ENCODE measurements around the gene PLCG1.

Gene PLCG1

DNA sequence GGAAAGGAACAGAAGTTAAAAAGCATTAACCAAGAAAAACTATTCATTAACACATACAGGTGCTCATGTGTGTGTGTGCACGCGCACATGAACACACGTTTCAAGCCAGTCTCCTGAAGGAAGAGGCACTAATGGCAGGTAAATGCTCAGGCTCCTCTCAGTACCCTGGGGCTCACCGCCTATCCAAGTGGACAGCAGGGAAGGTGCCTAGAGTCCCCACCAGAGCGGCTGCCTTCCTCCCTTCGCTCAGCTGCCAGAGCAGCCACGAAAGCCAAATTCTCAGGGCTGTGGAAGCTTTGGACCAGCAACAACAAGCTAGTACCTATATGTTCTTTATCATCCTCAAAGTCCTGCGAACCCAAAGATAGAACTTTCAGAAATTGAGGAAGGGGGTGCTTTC is 42.6 kb downstream of the PLCG1 start:
- Mint-ChIP-seq H3K9me3 (no peaks in the 10 kb centered on the region), H3K4me1 (peaks cover 11% of the 10 kb centered on the region), H3K27ac (peak overlapping the region; percentile 54), H3K27me3 (ENCODE audit: low read depth, poor library complexity) (no peaks in the 10 kb centered on the region), H3K36me3 (ENCODE audit: low read depth) (peaks cover 38% of the 10 kb centered on the region), H3K4me3 (no peak overlapping the region)
- TF ChIP-seq, protein P1, sequence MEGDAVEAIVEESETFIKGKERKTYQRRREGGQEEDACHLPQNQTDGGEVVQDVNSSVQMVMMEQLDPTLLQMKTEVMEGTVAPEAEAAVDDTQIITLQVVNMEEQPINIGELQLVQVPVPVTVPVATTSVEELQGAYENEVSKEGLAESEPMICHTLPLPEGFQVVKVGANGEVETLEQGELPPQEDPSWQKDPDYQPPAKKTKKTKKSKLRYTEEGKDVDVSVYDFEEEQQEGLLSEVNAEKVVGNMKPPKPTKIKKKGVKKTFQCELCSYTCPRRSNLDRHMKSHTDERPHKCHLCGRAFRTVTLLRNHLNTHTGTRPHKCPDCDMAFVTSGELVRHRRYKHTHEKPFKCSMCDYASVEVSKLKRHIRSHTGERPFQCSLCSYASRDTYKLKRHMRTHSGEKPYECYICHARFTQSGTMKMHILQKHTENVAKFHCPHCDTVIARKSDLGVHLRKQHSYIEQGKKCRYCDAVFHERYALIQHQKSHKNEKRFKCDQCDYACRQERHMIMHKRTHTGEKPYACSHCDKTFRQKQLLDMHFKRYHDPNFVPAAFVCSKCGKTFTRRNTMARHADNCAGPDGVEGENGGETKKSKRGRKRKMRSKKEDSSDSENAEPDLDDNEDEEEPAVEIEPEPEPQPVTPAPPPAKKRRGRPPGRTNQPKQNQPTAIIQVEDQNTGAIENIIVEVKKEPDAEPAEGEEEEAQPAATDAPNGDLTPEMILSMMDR (IDR thresholded peaks at IDR 0.05): no peak
- DNase-seq: no peak

DNA sequence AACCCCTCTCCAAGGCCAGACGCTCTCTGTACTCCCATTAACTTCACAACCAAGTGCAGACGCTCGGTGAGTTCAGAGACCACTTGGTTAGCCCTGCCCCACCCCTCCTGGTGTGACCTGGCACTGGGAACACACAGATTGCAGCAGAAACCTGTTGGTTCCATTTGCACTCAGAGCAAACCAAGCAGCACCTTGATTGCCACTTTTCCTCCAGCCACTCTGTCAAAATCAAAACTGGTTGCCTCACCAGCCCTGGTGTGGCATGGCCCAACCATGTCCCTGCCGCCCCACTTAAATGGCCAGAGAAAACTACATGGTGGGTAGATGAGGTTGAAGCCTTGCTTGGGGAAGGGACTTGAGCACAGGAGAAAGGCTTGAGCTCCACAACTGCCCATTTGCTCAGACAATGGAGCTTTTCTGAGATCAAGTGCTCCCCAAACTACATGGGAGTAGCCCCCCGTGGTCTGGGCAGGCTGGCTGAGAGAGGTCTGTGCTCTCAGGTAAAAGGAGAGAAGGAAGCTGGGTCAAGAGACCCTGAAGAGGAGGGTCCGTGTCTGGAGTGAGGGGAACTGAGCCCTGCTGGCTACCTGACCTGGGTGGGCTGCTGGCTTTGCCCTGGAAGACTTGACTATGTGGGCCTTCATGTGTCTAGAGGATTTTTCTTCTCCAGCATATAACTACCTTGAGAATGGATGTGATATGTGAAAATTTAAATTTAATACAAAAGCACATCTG is 43.4 kb downstream of the PLCG1 start:
- Mint-ChIP-seq H3K4me1 (peaks cover 11% of the 10 kb centered on the region), H3K27ac (peak overlapping the region; percentile 93), H3K9me3 (no peaks in the 10 kb centered on the region), H3K27me3 (ENCODE audit: low read depth, poor library complexity) (no peaks in the 10 kb centered on the region), H3K36me3 (ENCODE audit: low read depth) (peaks cover 36% of the 10 kb centered on the region), H3K4me3 (no peak overlapping the region)
- DNase-seq: no peak
- TF ChIP-seq, protein P1 (IDR thresholded peaks at IDR 0.05): no peak

DNA sequence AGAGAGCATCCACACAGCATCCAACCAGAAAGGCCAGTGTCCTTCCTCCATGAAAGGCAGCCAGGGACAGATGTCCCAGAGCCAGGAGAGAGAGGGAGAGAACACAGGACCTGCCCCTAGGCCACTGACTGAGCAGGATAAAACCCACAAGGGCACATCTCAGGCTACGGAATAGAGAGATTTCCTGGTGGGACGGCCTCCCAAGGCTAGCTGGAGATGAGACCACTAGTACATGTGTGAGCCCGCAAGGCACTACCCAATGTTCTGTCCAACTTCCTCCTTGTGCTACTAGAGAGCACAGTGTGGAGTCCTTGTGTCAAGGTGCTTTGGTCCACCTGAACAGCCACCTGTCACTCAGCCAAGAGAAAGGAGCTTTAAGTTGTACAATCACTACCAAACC is 44.2 kb downstream of the PLCG1 start:
- Mint-ChIP-seq H3K27ac (no peak overlapping the region), H3K4me1 (peaks cover 11% of the 10 kb centered on the region), H3K27me3 (ENCODE audit: low read depth, poor library complexity) (no peaks in the 10 kb centered on the region), H3K4me3 (no peak overlapping the region), H3K36me3 (ENCODE audit: low read depth) (peaks cover 28% of the 10 kb centered on the region), H3K9me3 (no peaks in the 10 kb centered on the region)
- TF ChIP-seq, protein P1 (IDR thresholded peaks at IDR 0.05): no peak
- DNase-seq: no peak

DNA sequence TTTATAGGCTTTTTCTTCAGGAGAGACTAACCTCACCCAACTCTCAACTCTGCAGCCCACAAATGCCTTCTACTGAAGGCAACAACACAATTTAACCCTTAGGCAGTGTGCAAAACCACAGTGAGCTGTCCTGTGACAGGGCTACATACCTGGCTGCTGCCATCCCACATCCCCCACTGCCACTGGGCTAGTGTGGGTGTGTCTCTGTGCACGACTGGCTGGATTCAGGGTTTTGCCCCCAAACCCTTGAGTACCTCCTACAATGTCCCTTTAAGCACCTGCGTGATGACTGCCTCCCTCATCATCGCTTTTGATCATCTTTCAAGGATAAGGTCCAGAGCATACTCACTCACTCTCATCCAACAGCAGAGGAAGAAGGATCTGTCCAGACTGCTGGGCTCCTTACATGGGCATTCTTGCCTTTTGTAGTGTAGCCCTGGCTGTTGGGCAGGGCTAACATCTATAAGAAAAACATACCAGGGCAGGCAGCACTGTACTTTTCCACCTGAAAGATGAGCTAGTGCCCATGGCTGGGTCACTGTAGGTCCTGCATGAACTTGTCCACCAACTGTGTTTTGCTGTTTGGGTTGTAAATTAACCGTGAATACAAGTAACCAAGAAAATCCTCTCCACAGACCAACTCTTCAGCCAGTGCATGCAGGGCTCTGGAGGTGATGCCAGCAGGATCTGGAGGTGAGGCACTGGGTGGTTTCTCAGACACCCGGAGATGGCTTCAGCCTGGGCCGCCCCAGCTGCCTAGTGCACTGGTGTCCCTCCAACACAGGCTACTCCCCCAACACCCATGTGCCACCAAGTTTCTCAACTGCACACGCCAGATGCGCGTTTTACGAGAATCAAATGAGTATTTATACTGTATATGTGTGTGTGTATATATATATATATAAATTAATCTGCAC is 45.2 kb downstream of the PLCG1 start:
- Mint-ChIP-seq H3K4me1 (peaks cover 11% of the 10 kb centered on the region), H3K27ac (no peak overlapping the region), H3K36me3 (ENCODE audit: low read depth) (peaks cover 27% of the 10 kb centered on the region), H3K27me3 (ENCODE audit: low read depth, poor library complexity) (no peaks in the 10 kb centered on the region), H3K9me3 (peaks cover 6% of the 10 kb centered on the region), H3K4me3 (no peak overlapping the region)
- TF ChIP-seq, protein P1 (IDR thresholded peaks at IDR 0.05): no peak
- no peak for DNase-seq

DNA sequence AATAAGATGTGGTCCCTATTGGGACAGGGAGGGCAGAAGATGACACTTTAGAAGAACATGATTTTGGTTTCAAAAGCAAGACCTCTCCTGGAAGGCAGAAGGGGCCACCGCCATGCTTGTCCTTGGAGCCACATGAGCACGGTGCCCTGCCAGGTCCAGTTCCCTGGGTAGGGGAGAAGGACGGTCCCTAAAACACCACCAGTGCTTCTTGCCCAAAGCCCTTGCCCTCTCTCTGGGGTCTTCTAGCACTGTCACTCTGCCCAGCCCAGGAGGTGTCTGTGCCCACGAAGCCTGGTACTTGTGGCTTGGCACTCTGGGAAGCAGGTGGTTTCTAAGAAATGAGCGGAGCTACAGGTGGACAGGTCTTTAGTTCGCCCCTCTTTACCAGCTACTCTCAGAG is 46.0 kb downstream of the PLCG1 start:
- DNase-seq: no peak
- peaks cover 15% of the 10 kb centered on the region for H3K9me3 Mint-ChIP-seq
- peaks cover 34% of the 10 kb centered on the region for H3K36me3 Mint-ChIP-seq (ENCODE audit: low read depth)
- TF ChIP-seq, protein P1 (IDR thresholded peaks at IDR 0.05): no peak
- no peak overlapping the region for H3K27ac Mint-ChIP-seq
- peaks cover 9% of the 10 kb centered on the region for H3K4me1 Mint-ChIP-seq
- no peaks in the 10 kb centered on the region for H3K27me3 Mint-ChIP-seq (ENCODE audit: low read depth, poor library complexity)
- no peak overlapping the region for H3K4me3 Mint-ChIP-seq

Data from nephron progenitor cell (in vitro differentiated cells).